Spleen (tissue), 7 donors: ENCODE results near the gene SHLD1.

Experiments
- CTCF ChIP-seq, 11 experiments: fragments of 200-600 bp in 7 of 11; fragments of 450-650 bp in 4 of 11; sonication (generic) in 4 of 11; IDR thresholded peaks in 8 of 11; conservative IDR thresholded peaks in 3 of 11; 1 replicate in 7 of 11; 2 replicates in 4 of 11; pipeline versions ENCODE4 v1.4.0 to v1.8.0; 2016 to 2021; ENCODE audit warnings: antibody characterized with exemption in 11 of 11, inconsistent platforms in 4 of 11, mild to moderate bottlenecking in 1 of 11
- POLR2A ChIP-seq, 3 donors: fragments of 450-650 bp; IDR thresholded peaks; one replicate each; pipeline ENCODE4 v1.5.1; 2017; ENCODE audit warnings: antibody characterized with exemption in 3 of 3, mild to moderate bottlenecking in 1 of 3
- donor health status: DM: no; HTN: no; CAD: no; lungs with moderate emphysema.
- donor health status: DM: no; HTN: no; CAD: no.
- donor health status: DM: no; HTN: no; CAD: no.

GRCh38 chr20:5882166-5882565 lies 132.0 kb downstream of the SHLD1 start:
- TF ChIP-seq CTCF (IDR thresholded peaks at IDR 0.05 in 8 of 11, conservative IDR thresholded peaks at IDR 0.05 in 3 of 11): no peak
- no peak for TF ChIP-seq POLR2A (IDR thresholded peaks at IDR 0.05)
